ENCODE measurements around the gene CYTL1. TPM values are rescaled to one million over a fixed set of nuclear protein-coding genes. Genes with fewer than 3 reads are reported as not detected.

The CYTL1 gene
- total RNA-seq (2022; extraction: Qiagen RNA extraction; ENCODE audit: low read depth), result not detected in 5 replicates

DNA sequence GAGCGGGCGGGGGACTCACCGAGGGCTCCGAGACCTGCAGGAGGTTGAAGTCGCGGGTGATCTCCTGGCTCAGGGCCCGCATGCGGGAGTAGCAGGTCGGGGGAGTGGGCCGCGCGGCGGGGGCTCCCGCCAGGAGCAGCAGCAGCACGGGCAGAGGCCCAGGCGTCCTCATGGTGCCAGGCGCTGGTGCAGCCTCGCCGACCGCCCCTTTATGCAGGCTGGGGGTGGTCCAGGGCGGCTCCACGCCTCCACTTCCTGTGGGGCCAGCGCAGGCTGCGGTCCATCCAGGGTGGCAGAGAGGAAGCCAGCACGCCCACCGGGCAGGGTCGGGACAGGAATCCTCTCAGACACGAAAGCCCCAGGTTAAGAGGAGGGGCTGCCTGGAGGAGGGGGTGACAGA, at the start of gene CYTL1:
Gene CYTL1, minus strand, starts transcription at position 185 of the 400 bp plus-strand sequence. Its CDS starts 13 bp downstream, at position 172.

DNA sequence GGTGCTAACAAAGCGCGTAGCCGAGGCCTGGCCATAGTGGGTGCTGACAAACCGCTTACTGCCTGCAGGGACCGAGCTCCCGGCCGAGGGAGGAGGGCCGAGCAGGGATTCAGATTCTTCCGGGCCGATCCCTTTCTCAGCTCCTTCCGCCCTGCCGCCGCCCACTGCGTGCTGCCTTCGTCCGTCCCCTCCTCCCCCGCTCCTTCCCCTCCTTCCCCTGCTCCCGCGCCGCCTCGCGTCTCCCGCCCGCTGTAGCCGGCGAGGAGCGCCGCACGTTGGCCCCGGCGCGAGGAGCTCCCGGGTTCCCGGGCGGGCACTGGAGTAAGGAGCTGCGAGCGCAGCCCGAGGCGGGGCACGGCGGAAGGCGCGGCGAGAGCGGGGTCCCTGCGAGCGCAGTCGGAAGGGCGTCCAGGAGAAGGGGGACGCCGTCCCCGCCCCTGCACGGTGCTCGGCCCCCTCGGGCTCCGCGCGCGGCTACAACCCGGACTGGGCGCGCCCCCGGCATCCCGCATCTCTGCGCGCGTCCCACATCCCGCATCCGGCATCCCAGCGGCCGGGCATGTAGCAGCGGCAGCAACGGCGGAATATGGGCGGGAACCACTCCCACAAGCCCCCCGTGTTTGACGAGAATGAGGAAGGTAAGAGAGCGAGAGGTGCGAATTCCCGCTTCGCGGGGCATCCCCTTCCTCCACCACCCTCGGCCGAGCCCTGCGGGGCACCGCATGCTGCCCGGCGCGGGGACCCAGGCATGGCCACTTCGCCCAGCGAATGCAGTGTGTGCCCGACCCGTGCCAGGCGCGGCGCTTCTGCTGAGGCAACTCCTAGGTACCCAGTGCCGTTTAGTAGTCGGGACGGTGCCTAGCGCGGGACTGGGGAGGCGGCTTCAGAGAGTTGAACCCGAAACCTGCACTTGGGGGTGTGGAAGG, 32.3 kb upstream of the CYTL1 start, which contains the start of gene STK32B:
Gene STK32B, plus strand, starts transcription at position 203 of the 926 bp plus-strand sequence.

Other genes starting within 250 kb of the CYTL1 start
- 4.8 to 9.4 TPM (median 8.7 TPM) in 5 replicates for gene MSX1, start 159.8 kb downstream of the CYTL1 start, total RNA-seq (2022; extraction: Qiagen RNA extraction; ENCODE audit: low read depth)
- gene STK32B, start 32.0 kb upstream of the CYTL1 start, total RNA-seq (2022; extraction: Qiagen RNA extraction; ENCODE audit: low read depth), result 14.6 to 16.8 TPM (median 15.9 TPM) in 5 replicates